PC-9 (cell line): ENCODE measurements around the gene ANKRD62. TPM values are rescaled to one million over a fixed set of nuclear protein-coding genes. Genes with fewer than 3 reads are reported as not detected.

Experiments used
- BruUV-seq: library from RNA; stranded (reverse); fragments of 400-500 nt; replicated peaks from 2 replicates; lab custom pipeline; 2021; lab: Mats Ljungman, UMichigan
- CTCF ChIA-PET: fragments of 300-600 bp; sonication (Branson Sonifier 250); formaldehyde crosslinking; loops from one replicate; lab custom pipeline; 2022; ENCODE audit warnings: antibody characterized with exemption; lab: Charles Lee
- POLR2A ChIA-PET: fragments of 300-600 bp; sonication (Branson Sonifier 250); formaldehyde crosslinking; loops from one replicate; lab custom pipeline; 2022; ENCODE audit warnings: antibody characterized with exemption; ENCODE audit not compliant: unreplicated experiment; lab: Charles Lee
- DNase-seq, 2 experiments: peaks; one replicate each; pipeline versions ENCODE4 v3.0.0 to v3.0.0-alpha.2; 2015 to 2022; ENCODE audit warnings: mixed read lengths in 1 of 2
- H2AFZ ChIP-seq: fragments of 200-600 bp; sonication (generic); 2 replicates; pipeline ENCODE4 v1.8.1; 2017; ENCODE audit warnings: antibody characterized with exemption
- H3F3A ChIP-seq: fragments of 200-600 bp; sonication (generic); 2 replicates; pipeline ENCODE4 v1.8.1; 2017; ENCODE audit warnings: antibody characterized with exemption, mild to moderate bottlenecking, low read depth; ENCODE audit not compliant: insufficient read depth
- H3K27ac ChIP-seq: fragments of 200-600 bp; sonication (generic); 2 replicates; pipeline ENCODE4 v1.6.1; 2016; ENCODE audit warnings: mixed run types
- H3K27me3 ChIP-seq: fragments of 200-600 bp; sonication (generic); 2 replicates; pipeline ENCODE4 v1.6.1; 2016; ENCODE audit warnings: low read depth, mixed run types; ENCODE audit not compliant: insufficient read depth
- H3K36me3 ChIP-seq: fragments of 200-600 bp; sonication (generic); 2 replicates; pipeline ENCODE4 v1.6.1; 2016; ENCODE audit warnings: low read depth, mixed run types
- H3K4me1 ChIP-seq: fragments of 200-600 bp; sonication (generic); replicated peaks from 2 replicates; pipeline ENCODE4 v1.6.1; 2016; ENCODE audit warnings: mixed run types; ENCODE audit not compliant: insufficient read depth
- H3K4me2 ChIP-seq: fragments of 200-600 bp; sonication (generic); 2 replicates; pipeline ENCODE4 v1.6.1; 2017; ENCODE audit warnings: mixed run types
- H3K4me3 ChIP-seq: fragments of 200-600 bp; sonication (generic); 2 replicates; pipeline ENCODE4 v1.6.1; 2016; ENCODE audit warnings: mixed run types
- H3K79me2 ChIP-seq: fragments of 200-600 bp; sonication (generic); 2 replicates; pipeline ENCODE4 v1.6.1; 2017; ENCODE audit warnings: low read depth, mixed run types
- H3K9me2 ChIP-seq: fragments of 200-600 bp; sonication (generic); 2 replicates; pipeline ENCODE4 v1.8.1; 2017; ENCODE audit warnings: mild to moderate bottlenecking; ENCODE audit not compliant: insufficient read depth
- H3K9me3 ChIP-seq: fragments of 200-600 bp; sonication (generic); 2 replicates; pipeline ENCODE4 v1.8.1; 2016; ENCODE audit warnings: low read depth; ENCODE audit not compliant: insufficient read depth
- H4K20me1 ChIP-seq: fragments of 200-600 bp; sonication (generic); 2 replicates; pipeline ENCODE4 v1.8.1; 2017; ENCODE audit not compliant: insufficient read depth
- CTCF ChIP-seq: fragments of 200-600 bp; sonication (generic); conservative IDR thresholded peaks from 2 replicates; pipeline ENCODE4 v1.6.1; 2017; ENCODE audit warnings: mixed run types, antibody characterized with exemption, mild to moderate bottlenecking, moderate library complexity
- EZH2 ChIP-seq: fragments of 200-600 bp; sonication (generic); IDR thresholded peaks from 2 replicates; pipeline ENCODE4 v1.8.0; 2017; ENCODE audit warnings: antibody characterized with exemption, low read depth
- intact Hi-C: fragments of 100-400 bp; cut with micrococcal nuclease; formaldehyde crosslinking; loops from one replicate; pipeline ENCODE4 v1.10.0; 2022; ENCODE audit not compliant: unreplicated experiment
- total RNA-seq: library from RNA; stranded (reverse); gene quantifications from 2 replicates; pipeline ENCODE4 v1.2.3, GENCODE V29; 2021

ANKRD62 gene
- total RNA-seq, 1 experiment from 2014 or later = not detected

GRCh38 chr18:12056034-12056883, 37.4 kb upstream of the ANKRD62 start:
- CTCF ChIA-PET = no interaction called here
- no TSS peak for BruUV-seq
- no peaks in the 10 kb centered on the region for H3K36me3 ChIP-seq

DNA sequence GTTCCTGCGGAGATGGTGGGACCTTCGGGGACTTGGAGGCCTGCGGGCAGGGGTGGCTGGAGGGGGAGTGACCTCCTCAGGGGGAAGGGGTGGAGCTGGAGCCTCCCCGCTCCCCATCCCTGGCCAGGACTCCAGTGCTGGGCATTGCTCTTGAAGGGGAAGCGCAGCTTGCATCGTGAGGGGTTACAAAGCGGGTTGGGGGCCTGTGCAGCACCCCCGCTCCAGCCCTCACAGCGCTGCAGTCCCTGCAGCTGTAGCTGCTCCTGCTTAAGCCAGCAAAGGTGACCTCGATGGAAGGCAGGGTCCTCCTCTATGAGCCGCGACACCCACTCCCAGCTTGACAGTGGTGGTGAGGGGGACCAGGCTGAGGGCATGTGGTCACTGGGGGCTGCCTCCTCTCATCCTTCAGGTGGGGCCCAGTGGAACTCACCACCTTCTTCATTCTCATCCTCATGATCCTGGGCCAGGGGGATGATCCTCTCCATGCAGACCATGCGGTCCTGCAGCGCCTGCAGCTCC, 36.7 kb upstream of the ANKRD62 start:
- no peaks in the 10 kb centered on the region for H3K9me2 ChIP-seq
- TF ChIP-seq CTCF = no peak
- TF ChIP-seq EZH2 = no peak
- no peaks in the 10 kb centered on the region for H3K79me2 ChIP-seq
- intact Hi-C loops = no loop called here
- CTCF ChIA-PET = no interaction called here
- H4K20me1 ChIP-seq = no peaks in the 10 kb centered on the region
- H3F3A ChIP-seq = no peaks in the 10 kb centered on the region
- no peak for DNase-seq
- H3K27ac ChIP-seq = no peak overlapping the region
- no peak overlapping the region for H3K4me2 ChIP-seq
- no peak overlapping the region for H3K4me3 ChIP-seq
- POLR2A ChIA-PET = no interaction called here
- no TSS peak for BruUV-seq
- H3K27me3 ChIP-seq = no peaks in the 10 kb centered on the region
- H3K9me3 ChIP-seq = no peaks in the 10 kb centered on the region
- H2AFZ ChIP-seq = no peak overlapping the region
- H3K4me1 ChIP-seq = no peaks in the 10 kb centered on the region
- H3K36me3 ChIP-seq = no peaks in the 10 kb centered on the region

More at GRCh38 chr18:12056034-12056883, 37.4 kb upstream of the ANKRD62 start:
- Histone ChIP-seq H3K27ac (no peak overlapping the region), H3K4me3 (no peak overlapping the region), H4K20me1 (no peaks in the 10 kb centered on the region), H3K27me3 (no peaks in the 10 kb centered on the region), H3K79me2 (no peaks in the 10 kb centered on the region), H3K4me2 (no peak overlapping the region), H3K4me1 (no peaks in the 10 kb centered on the region), H3K9me2 (no peaks in the 10 kb centered on the region), H3K9me3 (no peaks in the 10 kb centered on the region), H3F3A (no peaks in the 10 kb centered on the region), H2AFZ (no peak overlapping the region)
- POLR2A ChIA-PET = no interaction called here
- no peak for DNase-seq
- intact Hi-C loops = no loop called here
- TF ChIP-seq EZH2 = no peak
- TF ChIP-seq CTCF = no peak

GRCh38 chr18:12057419-12058039, 36.1 kb upstream of the ANKRD62 start:
- intact Hi-C loops = no loop called here
- no TSS peak for BruUV-seq

More at GRCh38 chr18:12057419-12058039, 36.1 kb upstream of the ANKRD62 start:
- Histone ChIP-seq H3F3A (no peaks in the 10 kb centered on the region), H3K9me3 (no peaks in the 10 kb centered on the region), H3K27ac (no peak overlapping the region), H3K4me1 (no peaks in the 10 kb centered on the region), H2AFZ (no peak overlapping the region), H3K4me3 (no peak overlapping the region), H3K36me3 (no peaks in the 10 kb centered on the region), H4K20me1 (no peaks in the 10 kb centered on the region), H3K27me3 (no peaks in the 10 kb centered on the region), H3K9me2 (no peaks in the 10 kb centered on the region), H3K79me2 (no peaks in the 10 kb centered on the region), H3K4me2 (no peak overlapping the region)
- ChIA-PET CTCF (no interaction called here), POLR2A (no interaction called here)
- TF ChIP-seq EZH2 (no peak), CTCF (no peak)
- no peak for DNase-seq
